Smooth muscle cell (in vitro differentiated cells): ENCODE data around the gene ANO1. TPM values are rescaled to one million over a fixed set of nuclear protein-coding genes. Genes with fewer than 3 reads are reported as not detected.

Experiments used
- DNase-seq: peaks from one replicate; lab custom pipeline; 2025; ENCODE audit not compliant: unreplicated experiment; lab: John Stamatoyannopoulos, UW
- H2AFZ ChIP-seq: fragments of 200-600 bp; sonication (generic); 2 replicates; pipeline ENCODE4 v1.6.0; 2016; ENCODE audit warnings: antibody characterized with exemption, low read depth, mild to moderate bottlenecking
- H3F3A ChIP-seq: fragments of 200-600 bp; sonication (generic); 2 replicates; pipeline ENCODE4 v1.6.0; 2017; ENCODE audit warnings: antibody characterized with exemption, low read depth
- H3K27ac ChIP-seq: fragments of 200-600 bp; sonication (generic); 2 replicates; pipeline ENCODE4 v1.5.1; 2016; ENCODE audit warnings: low read depth, mild to moderate bottlenecking
- H3K27me3 ChIP-seq: fragments of 200-600 bp; sonication (generic); 2 replicates; pipeline ENCODE4 v1.6.1; 2016; ENCODE audit warnings: low read depth, mild to moderate bottlenecking
- H3K36me3 ChIP-seq: fragments of 200-600 bp; sonication (generic); 2 replicates; pipeline ENCODE4 v1.5.1; 2016; ENCODE audit warnings: low read depth
- H3K4me1 ChIP-seq: fragments of 200-600 bp; sonication (generic); 2 replicates; pipeline ENCODE4 v1.5.1; 2016; ENCODE audit warnings: low read depth
- H3K4me2 ChIP-seq: fragments of 200-600 bp; sonication (generic); 2 replicates; pipeline ENCODE4 v1.6.0; 2016; ENCODE audit warnings: mild to moderate bottlenecking
- H3K4me3 ChIP-seq: fragments of 200-600 bp; sonication (generic); 2 replicates; pipeline ENCODE4 v1.5.1; 2016; ENCODE audit warnings: mild to moderate bottlenecking
- H3K79me2 ChIP-seq: fragments of 200-600 bp; sonication (generic); 2 replicates; pipeline ENCODE4 v1.6.0; 2016; ENCODE audit warnings: low read depth, mild to moderate bottlenecking
- H3K9ac ChIP-seq: fragments of 200-600 bp; sonication (generic); 2 replicates; pipeline ENCODE4 v1.6.0; 2016; ENCODE audit warnings: low read depth
- H3K9me3 ChIP-seq: fragments of 200-600 bp; sonication (generic); replicated peaks from 2 replicates; pipeline ENCODE4 v1.5.1; 2016; ENCODE audit warnings: low read depth
- H4K20me1 ChIP-seq: fragments of 200-600 bp; sonication (generic); 2 replicates; pipeline ENCODE4 v1.6.0; 2016; ENCODE audit warnings: low read depth
- CTCF ChIP-seq: fragments of 200-600 bp; sonication (generic); IDR thresholded peaks from 2 replicates; pipeline ENCODE4 v1.5.1; 2017; ENCODE audit warnings: borderline replicate concordance, mild to moderate bottlenecking, antibody characterized with exemption; ENCODE audit not compliant: insufficient read depth, poor library complexity, severe bottlenecking
- WGBS: methylation state at CpG from one replicate; pipeline ENCODE4 v1.1.7; 2016; ENCODE audit warnings: low lambda C conversion rate; 5-methylcytosine and 5-hydroxymethylcytosine counted together
- polyA plus RNA-seq: library from polyadenylated mRNA; unstranded; fragments of >200 nt; fragmentation: Nextera tagmentation; extraction: Ambion mirVana; gene quantifications from 2 replicates; pipeline ENCODE4 v1.2.1, GENCODE V29; 2016
- total RNA-seq: library from RNA; depleted of rRNA; stranded (reverse); fragments of >200 nt; gene quantifications from 2 replicates; pipeline ENCODE4 v1.2.3, GENCODE V29; 2014

ANO1 gene
- total and polyA plus RNA-seq, 2 experiments from 2014 or later = 93.4 to 133 TPM

GRCh38 chr11:70067036-70067435, 11.1 kb upstream of the ANO1 start:
- TF ChIP-seq CTCF = no peak
- no peaks in the 10 kb centered on the region for H3K36me3 ChIP-seq
- H3F3A ChIP-seq = no peaks in the 10 kb centered on the region
- H3K9ac ChIP-seq = no peak overlapping the region
- WGBS = 97% methylated on average over 8 of the region's 8 CpGs
- H3K4me2 ChIP-seq = no peak overlapping the region
- DNase-seq = no peak
- H3K27me3 ChIP-seq = no peaks in the 10 kb centered on the region
- H3K4me3 ChIP-seq = no peak overlapping the region
- H2AFZ ChIP-seq = no peak overlapping the region
- peaks cover 7% of the 10 kb centered on the region for H3K4me1 ChIP-seq
- H4K20me1 ChIP-seq = no peaks in the 10 kb centered on the region
- no peaks in the 10 kb centered on the region for H3K79me2 ChIP-seq
- H3K27ac ChIP-seq = no peak overlapping the region
- H3K9me3 ChIP-seq = no peaks in the 10 kb centered on the region

- Histone ChIP-seq H3K27me3 (no peaks in the 10 kb centered on the region), H3K4me2 (no peak overlapping the region), H3K9ac (no peak overlapping the region), H3K27ac (no peak overlapping the region), H3F3A (no peaks in the 10 kb centered on the region), H3K79me2 (no peaks in the 10 kb centered on the region), H3K36me3 (no peaks in the 10 kb centered on the region), H2AFZ (no peak overlapping the region), H4K20me1 (no peaks in the 10 kb centered on the region), H3K4me1 (peaks cover 15% of the 10 kb centered on the region), H3K4me3 (no peak overlapping the region), H3K9me3 (no peaks in the 10 kb centered on the region)
- WGBS = 65% methylated on average over 16 of the region's 20 CpGs
- no peak for DNase-seq
- TF ChIP-seq CTCF = no peak
Measured at GRCh38 chr11:70067591-70068341, 10.4 kb upstream of the ANO1 start.

- Histone ChIP-seq H3F3A (peaks cover 2% of the 10 kb centered on the region), H3K36me3 (no peaks in the 10 kb centered on the region), H4K20me1 (no peaks in the 10 kb centered on the region), H3K4me1 (peaks cover 20% of the 10 kb centered on the region), H3K4me3 (no peak overlapping the region), H3K79me2 (no peaks in the 10 kb centered on the region), H3K9ac (no peak overlapping the region), H3K27me3 (no peaks in the 10 kb centered on the region), H3K27ac (no peak overlapping the region), H2AFZ (no peak overlapping the region), H3K9me3 (no peaks in the 10 kb centered on the region), H3K4me2 (no peak overlapping the region)
- no peak for DNase-seq
- no peak for TF ChIP-seq CTCF
- 74% methylated on average over 6 of the region's 6 CpGs for WGBS
Measured at GRCh38 chr11:70068345-70068744, 9.8 kb upstream of the ANO1 start.

- DNase-seq = no peak
Measured at GRCh38 chr11:70068950-70069349, 9.2 kb upstream of the ANO1 start.

More at GRCh38 chr11:70068950-70069349, 9.2 kb upstream of the ANO1 start:
- no peaks in the 10 kb centered on the region for H4K20me1 ChIP-seq
- no peak overlapping the region for H3K4me3 ChIP-seq
- H3K9ac ChIP-seq = no peak overlapping the region
- TF ChIP-seq CTCF = no peak
- no peak overlapping the region for H3K27ac ChIP-seq
- H3K4me2 ChIP-seq = no peak overlapping the region
- no peaks in the 10 kb centered on the region for H3K27me3 ChIP-seq
- H2AFZ ChIP-seq = no peak overlapping the region
- H3K36me3 ChIP-seq = no peaks in the 10 kb centered on the region
- peaks cover 24% of the 10 kb centered on the region for H3K4me1 ChIP-seq
- H3K79me2 ChIP-seq = no peaks in the 10 kb centered on the region
- no peaks in the 10 kb centered on the region for H3K9me3 ChIP-seq
- H3F3A ChIP-seq = peaks cover 2% of the 10 kb centered on the region
- WGBS = 100% methylated on average over 2 of the region's 2 CpGs
